Transverse colon (tissue), 4 donors: ENCODE measurements around the gene DLGAP1. TPM values are rescaled to one million over a fixed set of nuclear protein-coding genes. Genes with fewer than 3 reads are reported as not detected.

Experiments
- DNase-seq: peaks from one replicate; pipeline ENCODE4 v3.0.0-alpha.2; 2019
- H3K27ac ChIP-seq, 4 donors: fragments of 200-600 bp; sonication (generic); 2 replicates each; pipeline ENCODE4 v1.5.1; 2016 to 2018; ENCODE audit warnings: inconsistent platforms in 4 of 4
- H3K27me3 ChIP-seq: fragments of 200-600 bp; sonication (generic); 2 replicates; pipeline ENCODE4 v1.5.1; 2017; ENCODE audit warnings: inconsistent platforms
- H3K36me3 ChIP-seq, 4 donors: fragments of 200-600 bp; sonication (generic); 2 replicates each; pipeline ENCODE4 v1.5.1; 2017 to 2019; ENCODE audit warnings: inconsistent platforms in 4 of 4
- H3K4me1 ChIP-seq, 4 donors: fragments of 200-600 bp; sonication (generic); 2 replicates each; pipeline ENCODE4 v1.5.1; 2017 to 2020; ENCODE audit warnings: inconsistent platforms in 4 of 4
- H3K4me3 ChIP-seq, 4 donors: fragments of 200-600 bp; sonication (generic); 1 replicate in 1 of 4; 2 replicates in 3 of 4; pipeline versions ENCODE4 v1.5.1 to v1.6.1; 2017 to 2019; ENCODE audit warnings: inconsistent platforms in 4 of 4
- H3K9me3 ChIP-seq, 2 donors: fragments of 200-600 bp; sonication (generic); 2 replicates each; pipeline ENCODE4 v1.5.1; 2017 to 2019; ENCODE audit warnings: inconsistent platforms in 2 of 2
- CTCF ChIP-seq, 5 experiments: fragments of 200-600 bp in 3 of 5; fragments of 450-650 bp in 2 of 5; sonication (generic) in 3 of 5; IDR thresholded peaks; 1 replicate in 2 of 5; 2 replicates in 3 of 5; pipeline ENCODE4 v1.5.1; 2016 to 2017; ENCODE audit warnings: antibody characterized with exemption in 5 of 5, inconsistent platforms in 3 of 5, mild to moderate bottlenecking in 2 of 5, moderate library complexity in 1 of 5
- EP300 ChIP-seq: sonication (generic); formaldehyde crosslinking; IDR thresholded peaks from one replicate; pipeline ENCODE4 v1.6.1; 2017; ENCODE audit warnings: antibody characterized with exemption, low read depth
- POLR2A ChIP-seq: fragments of 450-650 bp; IDR thresholded peaks from one replicate; pipeline ENCODE4 v1.6.1; 2016; ENCODE audit warnings: antibody characterized with exemption, mild to moderate bottlenecking, moderate library complexity
- POLR2AphosphoS5 ChIP-seq, 3 donors: sonication (generic); formaldehyde crosslinking; IDR thresholded peaks; one replicate each; pipeline ENCODE4 v1.6.1; 2016; ENCODE audit warnings: antibody characterized with exemption in 3 of 3
- WGBS, 2 donors: methylation state at CpG; one replicate each; pipeline ENCODE4 v1.1.5; 2018; ENCODE audit warnings: low coverage in 1 of 2; 5-methylcytosine and 5-hydroxymethylcytosine counted together
- in situ Hi-C, 4 donors: fragments of 200-750 bp; cut with MboI; loops; one replicate each; pipeline versions ENCODE4 v1.15.0 to v1.15.1; 2017; ENCODE audit warnings: low sequenced_read_pairs in 3 of 4, low pct_ligation_motif_present in 1 of 4, low pct_unique_long_range_greater_than_20kb in 1 of 4
- intact Hi-C: fragments of 100-400 bp; cut with DNase I; formaldehyde crosslinking; loops from one replicate; pipeline ENCODE4 v1.15.1; 2023; ENCODE audit warnings: low total_unique reads
- total RNA-seq, 4 donors: library from RNA; depleted of rRNA; stranded (reverse); fragments of >200 nt; gene quantifications; one replicate each; pipeline ENCODE4 v1.1.0, GENCODE V29; 2016

Gene DLGAP1
- total RNA-seq, 4 donors from 2014 or later: 2.7 to 7.2 (median 3.3) TPM

GRCh38 chr18:4193086-4193485 is 262.0 kb downstream of the DLGAP1 start:
- intact Hi-C loops (no loop called here), in situ Hi-C loops (no loop called here)
- TF ChIP-seq CTCF (IDR thresholded peaks at IDR 0.05) (no peak), POLR2AphosphoS5 (IDR thresholded peaks at IDR 0.05) (no peak), POLR2A (no peak), EP300 (no peak)
- H3K9me3 ChIP-seq: no peaks in the 10 kb centered on the region
- no peaks in the 10 kb centered on the region for H3K4me1 ChIP-seq
- no peaks in the 10 kb centered on the region for H3K27me3 ChIP-seq
- DNase-seq: no peak
- no peak overlapping the region for H3K27ac ChIP-seq
- 42 to 56% methylated on average over 1 to 3 of the region's 3 CpGs for WGBS, 2 donors
- no peaks in the 10 kb centered on the region for H3K36me3 ChIP-seq
- H3K4me3 ChIP-seq: no peak overlapping the region

- intact Hi-C loops (no loop called here), in situ Hi-C loops (no loop called here)
- WGBS, 2 donors: 63 to 72% methylated on average over 4 to 7 of the region's 7 CpGs
- H3K27ac ChIP-seq: no peak overlapping the region
- no peaks in the 10 kb centered on the region for H3K27me3 ChIP-seq
- TF ChIP-seq POLR2A: no peak
- TF ChIP-seq EP300: no peak
- no peak for TF ChIP-seq CTCF (IDR thresholded peaks at IDR 0.05)
- no peaks in the 10 kb centered on the region for H3K36me3 ChIP-seq
- peaks cover 0 to 8% of the 10 kb centered on the region in 2 donors for H3K9me3 ChIP-seq
- no peaks in the 10 kb centered on the region for H3K4me1 ChIP-seq
- DNase-seq: no peak
- H3K4me3 ChIP-seq: no peak overlapping the region
Measured at GRCh38 chr18:4181882-4182568, 273.1 kb downstream of the DLGAP1 start.

GRCh38 chr18:4181086-4181485 is 274.0 kb downstream of the DLGAP1 start:
- no peaks in the 10 kb centered on the region for H3K4me1 ChIP-seq
- H3K4me3 ChIP-seq: no peak overlapping the region
- DNase-seq: no peak
- in situ Hi-C loops: no loop called here
- peaks cover 0 to 4% of the 10 kb centered on the region in 2 donors for H3K9me3 ChIP-seq
- TF ChIP-seq EP300 (no peak), POLR2A (no peak), CTCF (IDR thresholded peaks at IDR 0.05) (no peak), POLR2AphosphoS5 (IDR thresholded peaks at IDR 0.05) (no peak)
- no peak overlapping the region for H3K27ac ChIP-seq
- intact Hi-C loops: no loop called here
- H3K27me3 ChIP-seq: no peaks in the 10 kb centered on the region
- WGBS, 2 donors: 61 to 67% methylated on average over 3 of the region's 3 CpGs
- H3K36me3 ChIP-seq: no peaks in the 10 kb centered on the region

GRCh38 chr18:4172196-4173100 is 282.7 kb downstream of the DLGAP1 start:
- in situ Hi-C loops (no loop called here), intact Hi-C loops (no loop called here)
- Histone ChIP-seq H3K4me3 (no peak overlapping the region), H3K36me3 (no peaks in the 10 kb centered on the region), H3K27me3 (no peaks in the 10 kb centered on the region), H3K27ac (no peak overlapping the region), H3K4me1 (no peaks in the 10 kb centered on the region), H3K9me3 (no peaks in the 10 kb centered on the region)
- no peak for DNase-seq
- TF ChIP-seq POLR2AphosphoS5 (IDR thresholded peaks at IDR 0.05) (no peak), POLR2A (no peak), EP300 (no peak), CTCF (IDR thresholded peaks at IDR 0.05) (no peak)
- WGBS, 2 donors: 65 to 68% methylated on average over 6 of the region's 6 CpGs
